Activated naive CD4-positive, alpha-beta T cell treated with anti-CD3 and anti-CD28 coated beads, Interleukin-2, amount 50 U/mL, for 16 hours (primary cell): ENCODE results near the gene SORCS1.
"Not testable (repeated sequence)": the region's sequence is repeated elsewhere in the genome, so short reads cannot be mapped to it uniquely, and the experiment has no call there.

Source experiments
- DNase-seq: peaks from one replicate; pipeline ENCODE4 v3.0.0-alpha.2; 2020

Gene SORCS1

DNA sequence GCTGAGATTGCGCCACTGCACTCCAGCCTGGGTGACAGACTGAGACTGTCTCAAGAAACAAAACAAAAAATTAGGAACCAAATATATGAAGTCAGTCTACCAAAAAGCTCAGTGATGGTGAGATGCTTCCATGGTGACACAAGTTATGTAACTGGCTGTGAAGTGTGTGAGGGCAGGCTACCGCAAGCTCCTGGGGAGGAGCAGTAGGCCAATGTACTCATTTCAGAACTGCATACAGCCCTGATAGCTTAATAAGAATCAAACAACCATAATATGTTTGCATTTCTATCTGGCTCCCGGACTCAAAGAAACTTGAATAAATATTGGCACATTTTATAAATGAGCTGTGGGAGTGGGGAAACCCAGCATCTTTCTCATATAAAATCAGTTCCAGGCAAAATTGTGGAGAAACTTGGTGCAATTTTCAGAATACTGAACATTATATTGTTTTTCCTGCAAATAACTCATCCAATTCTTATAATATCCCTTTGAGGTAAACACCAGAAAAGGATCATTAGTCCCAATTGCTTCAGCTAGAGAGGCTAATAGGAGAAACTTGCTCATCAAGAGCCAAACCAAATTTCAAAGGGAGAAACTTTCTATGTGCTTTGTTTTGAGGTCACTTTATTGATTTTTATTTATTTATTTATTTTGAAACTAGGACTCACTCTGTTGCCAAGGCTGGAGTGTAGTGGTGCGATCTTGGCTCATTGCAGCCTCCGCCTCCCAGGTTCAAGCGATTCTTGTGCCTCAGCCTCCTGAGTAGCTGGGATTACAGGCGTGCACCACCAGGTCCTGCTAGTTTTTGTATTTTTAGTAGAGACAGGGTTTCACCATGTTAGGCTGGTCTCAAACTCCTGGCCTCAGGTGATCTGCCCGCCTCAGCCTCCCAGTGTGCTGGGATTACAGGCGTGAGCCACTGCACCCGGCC, 127.0 kb downstream of the SORCS1 start:
- no peak for DNase-seq

DNA sequence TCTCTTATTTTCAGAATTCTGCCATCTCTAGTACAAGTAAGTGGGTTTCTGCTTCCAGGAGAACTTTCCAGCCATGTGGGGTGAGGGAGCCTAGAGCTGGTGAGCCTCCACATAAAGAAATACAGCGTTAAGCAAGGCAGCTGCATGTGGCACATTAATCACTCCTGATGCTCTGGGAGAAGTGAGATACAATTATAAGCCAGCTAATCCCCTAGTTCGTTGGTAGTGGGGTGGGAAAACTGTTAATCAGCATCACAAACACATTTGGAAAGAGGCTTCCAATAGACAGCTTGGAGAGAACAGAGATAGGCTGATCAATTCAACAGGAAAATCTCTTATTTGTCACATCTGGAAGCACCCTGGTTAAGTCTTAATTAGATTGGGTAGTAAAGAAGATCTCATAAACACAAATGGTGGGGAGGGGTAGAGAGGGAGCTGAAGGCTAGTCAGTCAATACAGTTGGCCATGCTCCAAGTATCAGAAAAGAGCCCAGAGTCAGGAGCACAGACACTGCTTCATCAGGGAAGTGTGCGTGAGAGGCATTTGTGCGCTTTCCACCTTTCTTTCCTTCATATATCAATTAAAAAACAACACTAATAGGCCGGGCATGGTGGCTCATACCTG, 130.6 kb downstream of the SORCS1 start:
- no peak for DNase-seq

DNA sequence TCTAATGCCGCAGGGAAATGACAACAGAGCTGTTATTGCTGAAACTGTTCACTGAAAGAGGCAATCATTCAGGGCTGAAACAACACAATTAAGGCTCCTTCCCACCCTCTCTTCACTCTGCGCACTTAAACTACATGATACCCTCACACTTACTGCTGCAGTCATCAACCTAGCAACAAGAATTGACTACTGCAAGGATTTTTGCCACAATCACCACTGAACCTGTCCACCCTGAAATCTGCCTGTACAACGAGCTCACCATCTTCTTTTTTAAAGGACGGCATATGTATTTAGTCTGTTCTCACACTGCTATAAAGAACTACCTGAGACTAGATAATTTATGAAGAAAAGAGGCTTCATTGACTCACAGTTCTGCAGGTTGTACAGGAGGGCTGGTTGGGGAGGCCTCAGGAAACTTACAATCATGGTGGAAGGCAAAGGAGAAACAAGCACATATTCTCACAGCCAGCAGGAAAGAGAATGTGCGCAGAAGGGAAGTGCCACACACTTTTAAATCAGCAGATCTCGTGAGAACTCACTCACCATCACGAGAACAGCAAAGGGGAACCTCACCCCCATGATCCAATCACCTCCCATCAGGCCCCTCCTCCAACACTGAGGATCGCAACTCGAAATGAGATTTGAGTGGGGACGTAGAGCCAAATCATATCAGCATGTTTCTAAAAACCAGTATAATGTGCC, 131.7 kb downstream of the SORCS1 start:
- DNase-seq = no peak

DNA sequence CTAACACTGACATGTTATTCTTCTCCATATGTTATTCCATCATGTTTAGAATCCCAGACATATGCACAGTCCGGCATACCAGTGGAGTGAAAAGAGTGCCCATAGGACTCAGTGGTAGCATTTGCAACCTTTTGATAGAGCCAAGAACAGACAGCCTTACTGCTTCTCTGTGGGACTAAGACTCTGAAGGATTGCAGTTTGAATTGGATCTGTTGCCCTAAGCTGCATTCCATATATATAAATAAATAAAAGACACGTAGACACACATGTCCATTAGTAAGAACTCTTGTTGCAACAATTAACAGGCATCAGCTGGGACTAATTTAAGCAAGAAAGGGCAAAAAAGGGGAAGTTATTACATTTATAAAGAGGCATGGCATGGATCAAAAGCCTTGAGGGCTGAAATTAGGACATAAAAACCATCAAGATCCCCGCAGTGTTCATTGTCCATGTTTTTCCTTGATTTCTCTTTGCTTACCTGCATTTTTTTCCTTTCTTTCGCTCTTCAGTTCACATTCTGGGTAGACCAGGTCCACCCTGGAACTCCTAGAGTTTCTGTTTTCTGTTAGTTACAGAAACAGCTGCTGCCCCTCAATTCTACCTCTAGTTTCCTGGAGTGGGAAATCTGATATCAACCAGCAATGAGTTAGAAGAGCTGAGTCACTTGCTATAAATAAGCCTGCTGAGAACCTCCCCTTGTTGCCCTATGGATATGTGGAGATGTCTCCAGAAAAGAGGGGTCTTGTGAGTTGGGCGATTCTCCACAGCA, 132.4 kb downstream of the SORCS1 start:
- no peak for DNase-seq

DNA sequence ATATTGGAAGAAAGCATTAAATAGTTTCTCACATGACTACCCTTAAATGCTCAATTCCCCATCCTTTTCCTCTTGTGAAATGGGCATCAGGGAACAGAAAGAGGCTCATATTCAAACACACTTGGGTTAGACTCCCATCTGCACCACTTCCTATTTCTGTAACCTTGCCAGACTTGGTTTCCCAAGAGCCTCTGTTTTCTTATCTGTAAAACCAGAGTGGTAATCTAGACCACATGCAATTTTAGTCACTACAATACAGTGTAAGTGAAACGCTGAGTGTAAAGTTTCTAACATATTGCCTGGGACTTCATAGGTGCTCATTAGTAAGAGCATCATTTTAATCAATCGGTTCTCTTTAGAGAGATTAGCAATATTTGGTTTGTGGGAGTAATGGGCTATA, 136.3 kb downstream of the SORCS1 start:
- DNase-seq = no peak

DNA sequence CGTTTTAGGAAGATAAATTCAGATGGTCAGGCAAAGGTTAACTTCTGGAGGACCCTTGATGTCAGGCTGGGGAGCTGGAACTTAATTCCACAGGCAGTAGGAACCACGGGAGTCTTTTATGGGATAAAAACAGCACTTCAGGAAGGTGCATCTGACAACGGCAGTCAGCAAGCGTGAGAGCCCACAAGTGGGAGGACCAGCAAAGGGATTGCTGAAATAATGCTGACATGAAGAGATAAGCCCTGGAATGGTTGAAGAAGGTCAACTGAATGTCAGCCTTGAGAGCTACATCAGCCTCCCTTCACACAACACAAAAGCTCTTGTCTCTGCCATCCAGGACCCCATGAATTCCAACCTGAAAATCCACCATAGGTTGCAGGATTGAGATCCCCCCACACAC, 138.8 kb downstream of the SORCS1 start:
- DNase-seq = no peak

DNA sequence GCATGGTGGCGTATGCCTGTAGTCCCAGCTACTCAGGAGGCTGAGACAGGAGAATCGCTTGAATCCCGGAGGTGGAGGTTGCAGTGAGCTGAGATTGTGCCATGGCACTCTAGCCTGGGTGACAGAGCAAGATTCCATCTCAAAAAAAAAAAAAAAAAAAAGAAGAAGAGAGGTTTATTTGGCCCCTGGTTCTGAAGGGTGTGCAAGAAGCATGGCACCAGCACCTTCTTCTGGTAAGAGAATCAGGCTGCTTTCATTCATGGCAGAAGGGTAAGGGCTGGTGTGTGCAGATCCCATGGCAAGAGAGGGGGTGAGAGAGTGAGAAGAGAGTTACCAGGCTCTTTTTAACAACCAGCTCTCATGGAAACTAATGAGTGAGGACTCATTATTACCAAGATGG, 140.5 kb downstream of the SORCS1 start:
- DNase-seq = not testable (repeated sequence)

DNA sequence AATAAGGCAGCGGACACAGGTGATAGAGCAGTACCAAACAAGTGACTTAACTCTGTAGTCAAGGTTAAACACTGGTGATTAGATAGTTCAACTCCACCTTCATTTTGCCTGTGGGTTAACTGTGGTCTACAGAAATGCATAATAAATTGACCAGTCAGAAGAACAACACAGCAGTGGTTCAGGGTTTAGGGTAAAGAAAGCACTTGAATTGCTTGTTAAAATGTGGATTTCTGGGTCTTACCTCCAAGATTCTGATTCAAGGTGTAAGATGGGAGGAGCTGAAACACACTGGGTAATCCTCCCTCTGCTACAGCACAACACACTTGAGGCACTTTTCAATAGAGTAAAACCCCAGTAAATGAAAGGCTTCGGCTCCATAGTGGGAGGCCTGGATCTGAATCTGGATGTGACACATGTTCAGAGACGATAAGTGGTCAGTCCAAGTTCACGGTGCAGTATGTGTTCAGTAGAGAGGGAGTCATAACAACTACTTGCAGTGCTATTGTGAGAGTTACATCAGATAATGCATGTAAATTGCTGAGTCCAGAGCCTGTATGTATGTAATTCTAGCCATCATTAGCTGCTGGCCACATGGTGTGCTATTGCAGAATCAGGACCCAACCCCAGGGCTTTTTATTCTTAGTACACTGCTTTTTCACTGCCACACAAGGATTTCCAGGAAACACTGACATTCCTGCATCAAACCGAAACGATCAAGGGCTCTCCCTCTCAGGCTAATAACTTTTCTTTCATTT, 141.7 kb downstream of the SORCS1 start:
- no peak for DNase-seq

DNA sequence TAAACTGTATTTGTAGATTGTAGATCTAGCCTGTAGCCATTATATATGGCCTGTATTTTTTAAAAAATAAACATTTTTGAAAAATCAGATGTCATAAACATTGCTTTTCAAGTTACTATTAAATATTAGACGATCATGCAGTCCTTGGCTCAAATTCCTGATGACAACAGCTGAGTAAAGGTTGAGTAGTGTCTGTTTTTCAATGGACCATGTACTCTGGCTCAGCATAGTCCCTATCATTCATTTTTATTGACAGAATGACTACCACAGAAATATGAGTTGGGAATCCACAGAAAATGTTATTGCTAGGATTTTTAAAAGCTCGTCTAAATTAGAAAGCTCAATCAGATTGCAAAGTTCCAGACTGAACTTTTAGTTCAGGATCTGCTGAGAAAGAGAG, 145.4 kb downstream of the SORCS1 start:
- DNase-seq = no peak

DNA sequence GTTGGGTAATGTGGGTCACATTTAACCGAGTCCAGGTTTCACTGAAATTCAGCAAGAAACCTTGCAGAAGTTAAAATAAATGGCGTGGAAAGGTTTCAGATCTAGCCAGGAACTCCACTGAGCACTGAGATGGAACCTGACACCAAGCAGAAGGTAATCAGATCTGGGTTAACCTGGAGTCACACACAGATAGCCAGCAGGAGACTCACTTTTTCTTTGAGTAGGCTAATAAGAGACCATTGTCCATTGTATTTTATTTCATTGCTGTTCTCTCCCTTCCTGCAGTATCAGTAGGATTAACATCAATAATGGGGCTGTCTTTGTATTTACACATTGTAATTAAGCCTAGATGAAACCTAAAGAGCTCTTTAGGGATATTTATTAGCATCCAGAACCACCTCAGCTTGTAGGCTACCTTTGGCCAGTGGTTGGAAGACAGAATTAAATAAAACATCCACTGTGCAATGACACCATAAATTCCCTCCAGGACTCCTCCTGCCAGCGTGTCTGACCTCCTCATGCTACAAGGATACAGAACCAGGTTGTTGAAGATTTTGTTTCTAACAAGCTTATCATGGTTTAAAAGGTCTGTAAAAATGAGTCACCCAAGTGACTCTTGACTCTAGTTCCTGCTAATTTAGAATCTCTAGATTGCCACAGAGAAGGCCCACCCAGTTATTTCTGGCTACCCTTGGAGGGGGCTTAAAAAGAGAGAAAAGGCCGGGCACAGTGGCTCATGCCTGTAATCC, 151.1 kb downstream of the SORCS1 start:
- no peak for DNase-seq

DNA sequence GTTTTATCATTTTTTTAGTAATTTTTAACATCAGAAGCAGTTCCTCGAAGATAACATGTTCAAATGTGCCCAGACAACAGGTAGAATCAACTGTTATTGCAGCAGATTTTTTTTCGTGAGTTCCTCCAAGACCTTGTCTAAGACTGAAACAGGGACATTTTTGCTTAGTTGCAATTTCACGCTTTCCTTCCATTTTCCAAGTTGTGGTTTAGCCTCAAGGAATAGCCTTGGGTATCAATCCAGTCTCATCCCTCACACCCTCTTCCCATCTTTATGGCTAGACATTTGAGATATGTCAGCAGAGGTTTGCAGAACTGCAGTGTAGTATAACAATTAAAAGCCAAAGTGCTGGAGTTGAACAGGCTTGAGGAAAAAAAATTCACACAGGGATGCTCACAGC, 152.5 kb downstream of the SORCS1 start:
- DNase-seq = no peak

DNA sequence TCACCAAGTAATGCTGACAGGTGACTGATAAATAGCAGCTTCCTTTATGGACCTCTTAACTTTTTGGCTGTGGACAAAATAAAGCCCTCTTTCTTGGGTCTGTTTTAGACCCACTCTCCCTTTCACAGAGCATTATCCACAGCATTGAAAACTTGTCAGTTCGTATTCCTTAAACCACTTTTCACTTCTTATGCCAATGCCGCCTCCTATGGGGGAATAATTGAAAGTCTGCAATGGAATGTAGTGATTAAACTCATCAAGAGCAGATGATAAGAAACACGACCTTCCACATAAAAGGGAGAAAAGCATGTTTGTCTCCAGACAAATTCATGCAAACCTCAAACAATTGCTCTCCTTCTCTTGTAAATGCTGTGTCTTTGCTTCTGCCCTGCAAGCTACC, 153.4 kb downstream of the SORCS1 start:
- no peak for DNase-seq

DNA sequence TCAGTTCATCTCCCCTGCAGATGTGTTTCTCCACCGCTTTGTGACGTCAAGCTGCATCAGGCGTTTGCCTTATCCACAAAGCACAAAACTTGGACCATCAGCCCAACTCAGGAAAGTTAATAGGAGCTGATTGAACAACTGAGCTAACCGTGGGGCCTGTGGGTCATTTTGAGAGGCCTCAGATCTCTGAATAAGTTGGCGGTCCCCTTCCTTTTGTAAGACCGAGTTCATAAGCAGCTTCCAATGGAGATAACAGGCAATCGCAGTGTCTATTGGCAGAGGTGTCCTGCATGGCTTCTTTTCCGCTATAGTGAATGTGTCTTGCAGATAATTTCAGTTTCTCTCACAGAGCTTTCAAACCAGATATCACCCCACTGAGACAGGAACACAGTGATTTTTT, 154.0 kb downstream of the SORCS1 start:
- DNase-seq = no peak

DNA sequence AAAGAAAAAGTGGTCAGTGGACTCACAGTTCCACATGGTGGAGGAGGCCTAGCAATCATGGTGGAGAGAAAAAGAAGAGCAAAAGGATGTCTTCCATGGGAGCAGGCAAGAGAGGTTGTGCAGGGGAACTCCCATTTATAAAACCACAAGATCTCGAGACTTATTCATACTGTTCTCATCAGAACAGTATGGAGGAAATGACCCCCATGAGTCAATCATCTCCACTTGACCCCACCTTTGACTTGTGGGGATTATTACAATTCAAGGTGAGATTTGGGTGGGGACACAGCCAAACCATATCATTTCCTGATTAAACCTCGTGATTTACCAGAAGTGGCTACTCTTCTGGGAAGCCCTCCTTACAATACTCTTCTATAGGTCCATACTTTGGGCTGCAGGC, 160.1 kb downstream of the SORCS1 start:
- no peak for DNase-seq

DNA sequence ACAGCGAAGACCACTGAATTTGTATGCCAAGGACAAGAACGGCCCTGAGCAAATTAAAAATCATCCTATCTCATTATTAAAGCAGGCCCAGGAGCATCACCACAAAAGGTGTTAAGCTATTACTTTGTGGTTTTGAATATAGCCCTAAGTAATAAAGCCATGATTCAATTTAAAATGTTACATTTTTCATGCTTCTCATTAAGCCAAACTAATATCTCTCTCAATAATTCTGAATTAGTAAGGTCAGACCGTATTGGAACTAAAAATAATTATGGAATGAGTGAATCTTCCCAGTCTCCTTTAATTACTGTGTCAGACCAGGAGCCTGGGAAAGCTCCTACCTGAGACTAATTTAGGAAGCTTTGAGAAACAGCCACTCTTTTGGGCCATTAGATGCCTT, 162.4 kb downstream of the SORCS1 start:
- no peak for DNase-seq

DNA sequence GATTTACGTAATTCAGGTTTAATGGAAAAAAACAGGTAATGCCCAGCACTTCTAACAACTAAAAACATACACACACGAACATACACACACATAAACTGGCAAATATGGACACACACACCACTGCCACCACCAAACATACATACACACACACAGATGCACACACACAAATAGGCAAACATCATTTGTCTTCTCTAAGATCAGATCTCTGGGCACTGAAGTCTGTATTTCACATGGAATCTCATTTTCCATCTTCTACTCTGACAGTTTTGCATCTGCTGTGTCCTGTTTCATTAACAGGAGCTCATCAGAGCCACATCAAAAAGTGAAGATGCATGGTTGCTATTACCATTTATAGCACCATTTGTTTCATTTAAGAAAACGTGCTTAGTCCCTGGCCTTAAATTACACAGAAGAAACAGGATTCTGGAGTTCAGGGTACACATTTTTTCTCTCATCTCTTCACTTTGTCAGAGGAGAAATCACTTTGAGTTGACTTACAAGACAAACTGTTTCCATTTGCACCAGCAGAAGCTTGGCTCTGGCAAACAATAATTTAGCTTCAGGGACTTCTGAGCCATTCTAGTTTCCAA, 165.3 kb downstream of the SORCS1 start:
- DNase-seq = no peak

DNA sequence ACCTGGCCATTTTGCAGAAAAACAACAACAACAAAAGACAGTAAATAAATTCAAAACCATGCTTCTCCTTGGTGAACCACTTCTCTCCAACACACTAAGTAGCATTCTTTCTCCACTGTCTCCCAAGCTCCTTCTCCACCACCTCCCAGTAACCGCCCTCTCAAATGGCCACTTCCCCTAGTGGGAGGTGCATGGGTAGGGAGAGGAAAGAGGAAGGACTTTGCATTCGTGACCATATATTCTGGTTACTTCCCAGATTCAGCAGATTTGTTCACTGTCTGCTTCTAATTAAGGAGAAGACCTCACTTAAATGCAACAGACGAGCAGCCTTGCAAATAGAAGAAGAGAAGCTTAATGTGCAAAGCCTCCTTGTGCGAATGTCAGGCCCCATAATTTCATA, 166.8 kb downstream of the SORCS1 start:
- DNase-seq = no peak

DNA sequence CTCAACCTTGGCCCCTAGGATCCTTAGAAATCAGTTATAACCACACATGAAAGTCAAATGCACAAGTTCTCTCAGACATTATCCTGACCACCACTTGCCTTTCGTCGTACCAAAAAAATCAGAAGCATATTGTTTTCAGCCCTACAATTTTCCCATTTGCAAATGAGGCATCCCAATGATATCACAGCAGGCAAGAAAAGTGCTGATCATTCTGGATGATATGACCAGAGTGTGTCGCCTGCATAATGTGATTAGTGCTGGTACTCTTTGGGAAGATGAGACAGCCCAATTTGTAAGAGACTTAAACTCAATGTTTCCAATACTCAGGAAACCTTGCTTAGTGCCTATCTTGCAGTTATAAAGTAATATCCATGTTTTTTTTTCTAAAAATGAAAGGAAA, 168.0 kb downstream of the SORCS1 start:
- DNase-seq = no peak

DNA sequence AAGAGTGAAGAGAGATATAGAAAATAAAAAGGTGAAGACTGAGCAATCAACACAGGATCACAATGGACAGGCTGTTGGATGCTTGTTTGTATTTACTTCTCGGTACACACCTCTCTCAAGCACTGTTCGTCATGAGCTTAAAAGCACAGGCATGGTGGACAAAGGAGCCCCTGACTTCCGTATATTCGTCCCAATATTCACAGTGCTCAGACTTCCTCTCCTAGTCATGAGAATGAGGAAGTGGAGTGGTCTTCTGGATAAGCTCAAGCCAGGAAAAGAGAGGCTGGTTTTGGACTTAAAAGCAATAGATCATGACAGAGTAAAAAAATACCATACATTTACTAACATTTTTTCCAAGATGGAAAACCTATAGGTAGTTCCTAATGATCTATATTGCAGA, 172.5 kb downstream of the SORCS1 start:
- no peak for DNase-seq

DNA sequence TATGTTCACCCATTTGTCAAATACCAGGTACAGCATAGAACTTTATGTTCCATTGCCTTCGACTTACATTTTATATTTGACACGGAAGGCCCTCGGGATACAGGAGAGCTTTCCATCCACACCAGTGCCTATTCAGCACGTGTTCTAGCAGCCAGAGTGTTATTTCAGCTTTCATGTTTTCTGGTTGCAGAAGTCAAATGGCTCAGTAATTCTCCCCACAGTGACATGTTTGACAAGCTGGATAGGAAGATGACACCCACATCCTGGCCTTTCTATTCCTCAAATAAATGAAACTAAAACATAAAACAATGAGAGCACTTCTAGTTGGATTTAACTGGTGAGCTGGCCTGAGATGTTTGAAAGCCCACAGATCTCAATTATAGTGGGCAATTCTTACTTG, 173.4 kb downstream of the SORCS1 start:
- no peak for DNase-seq

DNA sequence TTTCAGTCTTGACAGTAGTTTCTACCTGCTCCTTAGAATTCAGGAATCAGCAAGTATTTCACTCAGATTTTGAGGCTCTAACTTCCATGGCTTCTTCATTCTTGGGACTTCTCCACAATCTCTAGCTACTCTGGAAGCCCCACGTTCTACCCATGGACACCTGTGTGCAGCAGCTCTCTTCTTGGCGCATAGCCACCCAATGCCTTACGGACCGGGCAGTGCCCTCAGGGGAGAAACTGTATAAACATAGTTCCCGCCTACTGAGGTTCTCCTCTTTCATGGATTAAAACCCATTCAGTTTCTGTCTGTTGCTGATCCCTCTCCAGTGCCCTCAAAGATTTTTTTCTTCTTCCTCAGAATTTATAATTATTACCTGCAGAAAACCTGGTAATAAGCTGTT, 177.1 kb downstream of the SORCS1 start:
- no peak for DNase-seq
